ENCODE measurements around the gene PISD.

GRCh38 chr22:31680861-31681341, 18.9 kb upstream of the PISD start:
- TF ChIP-seq CTCF (IDR thresholded peaks at IDR 0.05) (no peak), POLR2A (IDR thresholded peaks at IDR 0.05) (no peak)

Measured in Peyer's patch (tissue), 4 donors.